ENCODE results near the gene CALM3.
A peak's percentile ranks its signal among the peaks of the same experiment; 100 is the strongest.

The CALM3 gene

DNA sequence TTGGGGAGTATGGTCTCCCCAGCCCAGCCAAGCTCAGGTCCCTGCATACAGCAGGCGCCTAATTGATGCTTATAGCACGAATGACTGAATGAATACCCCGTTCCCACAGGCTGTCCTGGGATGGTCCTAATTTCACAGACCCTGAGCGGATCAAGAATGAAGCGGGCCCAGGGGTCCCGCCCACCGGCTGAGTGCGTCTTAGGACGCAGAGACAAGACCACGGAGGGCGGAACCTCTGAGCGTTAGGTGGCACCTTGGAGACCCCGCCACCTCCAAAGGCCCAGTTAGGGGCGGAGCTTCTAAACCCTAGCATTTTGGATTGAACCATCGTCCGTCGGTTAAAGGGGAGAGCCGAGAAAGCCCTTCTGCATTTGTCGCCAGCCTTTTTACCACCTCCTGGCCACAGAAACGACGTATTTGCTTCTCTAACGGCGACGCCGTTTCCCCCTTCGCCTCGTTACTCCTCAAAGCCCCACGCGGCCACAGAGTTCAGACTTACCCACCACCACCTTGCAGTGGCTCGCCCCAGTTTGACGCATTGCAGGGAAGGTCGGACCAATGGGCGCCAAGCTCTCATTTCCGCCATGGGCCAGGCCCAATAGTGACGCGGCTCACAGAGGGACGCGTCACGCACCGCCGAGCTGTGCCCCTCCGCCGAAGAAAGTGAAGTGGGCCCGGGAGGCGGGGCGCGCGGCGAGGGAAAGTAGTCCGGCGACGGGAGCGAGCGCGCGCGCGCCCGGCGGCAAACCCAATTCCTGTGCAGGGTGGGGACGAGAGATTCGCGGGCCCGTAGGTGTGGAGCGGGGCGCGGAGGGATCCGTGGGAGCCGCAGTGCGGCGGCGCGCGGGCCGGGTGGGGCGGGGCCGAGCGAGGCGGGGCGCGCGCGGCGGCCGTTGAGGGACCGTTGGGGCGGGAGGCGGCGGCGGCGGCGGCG is 479 bp upstream of the CALM3 start:
- peak; percentile 99 for DNase-seq

DNA sequence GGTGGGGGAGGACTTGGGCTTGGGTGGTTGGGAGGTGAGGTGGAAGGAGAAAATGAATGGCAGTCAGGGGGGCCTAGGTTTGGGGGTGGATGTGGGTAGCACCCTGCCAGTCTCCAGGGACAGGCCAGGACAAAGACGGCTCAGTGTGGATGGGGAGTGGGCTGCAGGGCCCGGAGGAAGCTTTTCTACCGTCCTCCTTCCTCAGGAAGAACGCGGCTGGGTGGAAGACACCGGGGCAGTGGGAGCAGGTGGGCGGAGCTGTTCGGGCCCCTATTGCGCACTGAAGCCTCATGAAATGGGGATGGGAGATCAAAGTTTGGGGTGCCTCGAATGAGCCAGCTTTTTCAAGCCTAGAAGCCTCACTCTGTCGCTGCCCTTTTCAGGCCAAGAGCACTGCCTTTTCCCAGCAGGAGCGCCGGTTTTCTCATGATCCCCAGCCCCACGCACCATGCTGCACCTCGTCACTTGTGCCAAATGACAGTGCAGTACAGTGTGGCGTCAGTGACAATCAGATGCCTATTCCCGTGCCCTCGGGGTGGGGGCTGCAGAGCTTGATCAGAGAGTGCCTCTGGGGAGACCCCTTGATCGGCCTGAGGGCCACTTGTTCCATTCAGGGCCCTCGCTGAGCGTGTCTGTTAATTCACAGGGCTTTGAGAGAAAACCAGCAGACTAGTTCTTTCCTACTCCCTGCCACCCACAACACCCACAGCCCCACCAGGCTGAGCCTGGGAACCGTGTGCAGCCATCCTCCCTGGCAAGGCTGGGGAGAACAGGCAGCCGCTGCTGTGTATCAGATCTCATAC is 1.5 kb downstream of the CALM3 start:
- DNase-seq, result no peak

DNA sequence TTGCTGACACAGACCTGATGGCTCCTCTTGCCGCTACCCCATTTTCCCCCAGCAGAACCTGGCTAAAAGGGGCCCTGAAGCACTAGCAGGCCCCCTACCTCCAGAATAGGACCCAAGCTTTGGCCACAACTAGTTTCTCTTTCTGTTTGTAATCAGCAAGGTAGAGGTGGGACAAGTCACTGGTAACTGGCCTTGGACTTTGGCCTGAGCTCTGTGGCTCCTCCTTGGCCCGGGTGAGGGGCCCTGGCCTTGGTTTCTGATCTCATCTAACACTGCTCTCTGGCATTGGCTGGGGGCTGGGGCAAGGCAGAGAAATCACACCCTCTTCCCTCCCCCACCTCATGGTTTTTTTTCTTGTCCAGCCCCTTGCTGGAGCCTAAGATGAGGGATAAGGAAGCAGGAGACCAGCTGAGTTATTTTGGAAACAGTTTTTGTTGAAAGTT is 2.1 kb downstream of the CALM3 start:
- DNase-seq, result peak; percentile 91

DNA sequence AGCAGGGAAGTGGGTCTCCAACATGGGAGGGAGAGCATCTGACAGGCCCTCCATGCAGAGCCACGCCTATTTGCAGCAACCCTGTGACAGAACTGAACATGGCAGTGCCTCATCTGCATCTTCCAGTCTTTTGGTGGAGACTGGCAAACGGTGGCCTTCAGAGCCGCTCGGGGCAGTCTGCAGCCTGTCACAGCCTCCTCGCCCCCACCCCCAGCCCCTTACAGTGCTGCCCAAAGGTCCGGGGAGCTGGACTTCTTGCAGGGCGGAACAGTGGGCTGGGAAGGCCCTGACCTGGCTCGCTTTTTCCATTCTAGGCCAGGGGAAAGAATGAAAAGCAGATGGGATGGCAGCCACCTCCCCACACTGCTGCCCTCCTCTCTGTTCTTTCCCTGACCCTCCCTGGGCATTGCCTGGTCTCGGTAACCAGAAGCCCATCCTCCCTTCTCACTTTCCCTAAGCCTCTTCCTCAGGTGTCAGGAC is 2.7 kb downstream of the CALM3 start:
- DNase-seq, result no peak

DNA sequence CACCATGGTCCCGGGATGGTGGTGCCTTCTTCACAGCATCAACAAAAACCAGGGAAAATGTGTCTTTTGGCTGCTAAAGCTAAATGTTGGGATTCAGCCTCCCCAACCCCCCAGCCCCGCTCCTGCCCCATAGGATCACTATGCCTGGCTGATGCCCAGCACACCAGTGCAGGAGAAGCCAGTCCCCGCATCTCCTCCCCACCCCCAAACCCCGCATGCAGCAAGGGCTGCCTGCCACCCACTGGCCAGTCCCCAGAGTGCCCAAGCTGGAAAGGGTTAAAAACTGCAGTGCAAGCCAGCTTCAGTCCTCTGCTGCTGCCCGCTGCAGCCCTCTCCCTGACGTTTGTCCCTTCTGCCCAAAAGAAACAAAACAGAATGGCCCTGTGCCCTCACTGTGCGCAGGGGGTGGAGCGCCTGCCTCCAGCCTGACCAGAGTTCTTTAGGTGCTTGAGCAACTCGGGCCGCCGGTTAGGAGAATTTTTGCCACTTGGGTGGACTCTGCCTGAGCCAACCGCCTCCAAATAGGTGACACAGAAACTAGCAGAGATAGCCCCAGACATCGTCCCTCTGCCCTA is 3.7 kb downstream of the CALM3 start:
- DNase-seq, result no peak

DNA sequence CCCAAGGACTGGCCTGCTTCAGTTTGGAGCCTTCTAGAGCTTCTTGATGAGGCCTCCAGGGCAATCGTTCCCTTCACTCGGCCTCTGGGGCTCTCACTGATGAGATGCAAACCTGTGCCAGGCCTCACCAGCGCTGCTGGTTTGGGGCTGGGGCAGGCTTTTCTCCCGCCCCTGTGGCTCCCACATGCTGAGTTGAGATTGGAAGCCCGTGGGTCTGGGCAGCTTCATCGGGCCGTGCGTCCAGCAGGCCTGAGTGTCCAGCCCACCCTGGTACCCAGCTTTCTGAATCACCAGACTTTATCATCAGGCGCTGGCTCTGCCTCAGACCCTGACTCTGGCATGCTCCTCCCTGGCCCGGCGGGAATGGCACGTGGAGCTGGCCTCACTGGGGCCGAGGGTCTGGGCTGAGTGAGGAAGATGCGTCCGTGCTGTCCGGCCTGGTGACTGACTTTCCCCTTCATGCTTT is 4.3 kb downstream of the CALM3 start:
- no peak for DNase-seq

DNA sequence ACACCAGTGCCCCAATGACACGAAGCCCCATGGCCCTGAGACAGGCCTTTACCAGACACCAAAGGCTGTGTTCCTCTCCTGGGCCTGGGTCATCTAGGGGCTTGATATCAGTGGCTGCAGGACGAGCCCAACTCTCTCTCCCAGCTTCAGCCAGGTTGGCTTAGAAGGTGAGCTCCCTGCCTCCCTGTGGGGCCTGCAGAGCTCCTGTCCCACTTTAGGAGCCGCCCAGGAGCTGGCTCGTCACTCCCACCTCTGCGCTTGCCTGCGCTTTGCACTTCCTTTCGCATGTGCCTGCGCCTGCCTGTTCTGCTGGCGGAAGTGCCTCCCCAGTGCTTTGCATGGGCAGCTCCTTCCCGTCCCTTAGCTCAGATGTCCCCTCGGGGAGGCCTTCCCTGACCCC is 4.9 kb downstream of the CALM3 start:
- DNase-seq, result no peak

DNA sequence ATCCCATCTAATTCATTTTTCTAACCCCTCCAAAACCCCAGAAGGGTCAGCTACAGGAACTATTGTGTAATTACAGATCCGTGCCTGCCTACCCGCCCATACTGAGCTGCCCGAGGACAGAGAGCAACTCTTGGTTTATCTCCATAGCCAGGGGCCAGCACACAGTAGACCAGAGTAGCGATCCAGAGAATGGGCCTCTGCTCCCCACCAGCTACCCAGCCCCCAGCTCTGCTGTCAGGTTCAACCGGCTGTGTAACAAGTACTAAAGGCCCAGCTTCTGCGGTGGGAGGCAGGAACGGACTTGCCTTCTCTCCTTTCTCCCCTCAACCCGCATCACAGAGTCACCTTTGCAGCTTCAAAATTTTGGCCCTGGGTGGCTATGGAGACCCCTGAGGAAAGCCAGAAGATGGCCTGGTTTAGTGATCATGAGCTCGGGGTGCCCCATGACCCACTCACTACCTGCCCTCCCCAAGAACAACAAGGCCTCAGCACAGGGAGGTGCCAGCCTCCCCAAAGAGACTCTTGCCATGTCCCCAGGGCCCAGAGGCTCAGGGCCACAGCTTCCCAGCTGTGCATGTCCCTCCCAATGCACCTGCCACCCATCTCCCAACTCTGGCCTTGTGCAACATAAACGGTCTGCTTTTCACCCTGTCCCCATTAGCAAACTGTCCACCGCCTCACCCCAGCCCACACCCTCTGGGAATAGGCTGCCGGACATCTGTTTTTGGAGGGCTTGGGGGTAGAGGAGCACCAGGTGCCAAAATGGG is 5.7 kb downstream of the CALM3 start:
- DNase-seq, result no peak

DNA sequence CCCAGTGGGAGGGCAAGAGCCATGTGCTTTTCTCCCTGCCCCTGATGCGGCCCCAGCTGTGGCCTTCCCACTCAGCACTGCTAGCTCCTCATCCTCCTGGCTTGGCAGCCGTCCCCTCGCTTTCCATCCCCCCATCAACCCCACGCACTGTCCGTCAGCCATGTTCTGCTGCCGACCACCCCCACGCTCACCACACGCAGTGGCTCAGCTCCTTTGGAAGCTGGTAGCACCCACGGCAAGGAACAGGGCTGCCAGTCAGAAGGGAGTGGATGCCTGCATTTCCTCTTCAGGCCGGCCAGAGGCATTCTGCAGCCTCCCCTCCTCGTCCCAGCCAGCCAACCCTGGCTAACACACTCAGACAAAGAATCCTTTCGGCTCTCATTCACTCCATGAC is 6.3 kb downstream of the CALM3 start:
- no peak for DNase-seq

DNA sequence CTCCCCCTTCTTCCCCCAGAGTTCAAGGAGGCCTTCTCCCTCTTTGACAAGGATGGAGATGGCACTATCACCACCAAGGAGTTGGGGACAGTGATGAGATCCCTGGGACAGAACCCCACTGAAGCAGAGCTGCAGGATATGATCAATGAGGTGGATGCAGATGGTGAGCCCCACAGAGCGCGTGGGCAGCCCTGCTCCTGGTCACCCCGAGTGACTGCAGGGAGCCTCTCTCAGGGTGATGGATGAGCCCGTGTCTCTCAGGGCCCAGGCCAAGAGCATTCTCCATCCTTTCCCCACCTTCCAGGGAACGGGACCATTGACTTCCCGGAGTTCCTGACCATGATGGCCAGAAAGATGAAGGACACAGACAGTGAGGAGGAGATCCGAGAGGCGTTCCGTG is 7.0 kb downstream of the CALM3 start:
- DNase-seq, result no peak

DNA sequence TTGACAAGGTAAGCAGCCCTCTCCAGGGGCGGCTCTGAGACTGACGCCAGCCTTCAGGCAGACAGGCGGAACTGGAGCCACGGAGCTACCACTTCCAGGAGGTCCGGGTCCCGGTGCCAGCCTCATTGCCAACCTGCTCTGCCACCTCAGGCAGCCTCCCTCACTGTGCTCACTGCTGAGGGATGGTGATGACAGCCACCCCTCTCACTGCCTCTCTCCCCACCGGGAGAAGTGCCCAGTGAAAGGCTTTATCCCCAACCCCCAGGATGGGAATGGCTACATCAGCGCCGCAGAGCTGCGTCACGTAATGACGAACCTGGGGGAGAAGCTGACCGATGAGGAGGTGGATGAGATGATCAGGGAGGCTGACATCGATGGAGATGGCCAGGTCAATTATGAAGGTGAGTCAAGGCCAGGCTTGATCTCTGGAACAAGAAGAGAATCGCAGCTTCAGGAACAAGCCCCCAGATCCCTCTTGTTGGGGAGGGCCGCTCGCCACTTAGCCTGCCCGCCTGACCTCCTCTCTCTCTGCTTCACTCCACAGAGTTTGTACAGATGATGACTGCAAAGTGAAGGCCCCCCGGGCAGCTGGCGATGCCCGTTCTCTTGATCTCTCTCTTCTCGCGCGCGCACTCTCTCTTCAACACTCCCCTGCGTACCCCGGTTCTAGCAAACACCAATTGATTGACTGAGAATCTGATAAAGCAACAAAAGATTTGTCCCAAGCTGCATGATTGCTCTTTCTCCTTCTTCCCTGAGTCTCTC is 7.6 kb downstream of the CALM3 start:
- no peak for DNase-seq

DNA sequence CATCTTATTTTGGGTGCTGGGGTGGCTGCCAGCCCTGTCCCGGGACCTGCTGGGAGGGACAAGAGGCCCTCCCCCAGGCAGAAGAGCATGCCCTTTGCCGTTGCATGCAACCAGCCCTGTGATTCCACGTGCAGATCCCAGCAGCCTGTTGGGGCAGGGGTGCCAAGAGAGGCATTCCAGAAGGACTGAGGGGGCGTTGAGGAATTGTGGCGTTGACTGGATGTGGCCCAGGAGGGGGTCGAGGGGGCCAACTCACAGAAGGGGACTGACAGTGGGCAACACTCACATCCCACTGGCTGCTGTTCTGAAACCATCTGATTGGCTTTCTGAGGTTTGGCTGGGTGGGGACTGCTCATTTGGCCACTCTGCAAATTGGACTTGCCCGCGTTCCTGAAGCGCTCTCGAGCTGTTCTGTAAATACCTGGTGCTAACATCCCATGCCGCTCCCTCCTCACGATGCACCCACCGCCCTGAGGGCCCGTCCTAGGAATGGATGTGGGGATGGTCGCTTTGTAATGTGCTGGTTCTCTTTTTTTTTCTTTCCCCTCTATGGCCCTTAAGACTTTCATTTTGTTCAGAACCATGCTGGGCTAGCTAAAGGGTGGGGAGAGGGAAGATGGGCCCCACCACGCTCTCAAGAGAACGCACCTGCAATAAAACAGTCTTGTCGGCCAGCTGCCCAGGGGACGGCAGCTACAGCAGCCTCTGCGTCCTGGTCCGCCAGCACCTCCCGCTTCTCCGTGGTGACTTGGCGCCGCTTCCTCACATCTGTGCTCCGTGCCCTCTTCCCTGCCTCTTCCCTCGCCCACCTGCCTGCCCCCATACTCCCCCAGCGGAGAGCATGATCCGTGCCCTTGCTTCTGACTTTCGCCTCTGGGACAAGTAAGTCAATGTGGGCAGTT is 8.6 kb downstream of the CALM3 start:
- DNase-seq, result no peak

DNA sequence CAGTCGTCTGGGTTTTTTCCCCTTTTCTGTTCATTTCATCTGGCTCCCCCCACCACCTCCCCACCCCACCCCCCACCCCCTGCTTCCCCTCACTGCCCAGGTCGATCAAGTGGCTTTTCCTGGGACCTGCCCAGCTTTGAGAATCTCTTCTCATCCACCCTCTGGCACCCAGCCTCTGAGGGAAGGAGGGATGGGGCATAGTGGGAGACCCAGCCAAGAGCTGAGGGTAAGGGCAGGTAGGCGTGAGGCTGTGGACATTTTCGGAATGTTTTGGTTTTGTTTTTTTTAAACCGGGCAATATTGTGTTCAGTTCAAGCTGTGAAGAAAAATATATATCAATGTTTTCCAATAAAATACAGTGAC is 9.3 kb downstream of the CALM3 start:
- no peak for DNase-seq

DNA sequence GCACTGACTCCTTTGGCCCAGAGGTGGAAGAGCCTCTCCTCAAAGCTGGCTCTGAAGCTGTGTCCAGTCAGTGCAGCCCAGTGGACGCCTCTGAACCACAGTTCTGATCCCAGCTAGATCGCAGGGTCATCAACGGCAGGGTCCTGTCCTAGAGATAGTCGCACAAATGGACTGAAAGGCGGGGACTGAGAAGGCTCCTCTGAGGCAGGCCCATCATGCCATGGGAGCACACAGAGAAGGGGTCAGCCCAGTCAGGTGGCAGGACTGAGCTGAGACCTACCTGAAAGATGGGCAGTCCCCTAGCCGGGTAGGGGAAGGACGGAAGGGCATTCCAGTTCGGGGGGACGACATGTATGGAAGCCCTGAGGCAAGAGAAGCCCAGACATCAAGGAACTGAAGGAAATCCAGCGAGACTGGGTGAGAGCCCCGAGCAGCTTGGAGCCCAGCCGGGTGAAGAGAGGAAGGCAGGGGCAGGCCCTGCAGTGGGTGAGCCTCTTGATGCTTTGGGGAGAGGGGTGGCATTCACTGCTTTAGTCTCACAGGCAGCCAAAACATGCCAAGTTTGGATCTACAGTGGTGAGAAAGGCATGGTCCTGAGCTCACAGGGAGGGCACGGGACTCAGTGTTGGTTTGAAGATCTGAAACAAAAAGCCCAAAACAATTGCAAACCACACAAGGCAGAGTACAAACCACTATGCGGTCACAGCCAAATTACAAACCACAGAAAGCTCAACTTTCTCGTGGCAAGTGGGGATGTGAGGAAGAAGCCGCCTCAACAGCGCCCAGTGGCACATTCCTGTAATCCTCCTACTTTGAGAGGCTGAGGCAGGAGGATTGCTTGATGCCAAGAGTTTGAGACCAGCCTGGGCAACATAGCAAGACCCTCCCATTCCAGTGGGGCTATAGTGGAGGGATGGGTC is 10.0 kb downstream of the CALM3 start:
- DNase-seq, result peak; percentile 82

DNA sequence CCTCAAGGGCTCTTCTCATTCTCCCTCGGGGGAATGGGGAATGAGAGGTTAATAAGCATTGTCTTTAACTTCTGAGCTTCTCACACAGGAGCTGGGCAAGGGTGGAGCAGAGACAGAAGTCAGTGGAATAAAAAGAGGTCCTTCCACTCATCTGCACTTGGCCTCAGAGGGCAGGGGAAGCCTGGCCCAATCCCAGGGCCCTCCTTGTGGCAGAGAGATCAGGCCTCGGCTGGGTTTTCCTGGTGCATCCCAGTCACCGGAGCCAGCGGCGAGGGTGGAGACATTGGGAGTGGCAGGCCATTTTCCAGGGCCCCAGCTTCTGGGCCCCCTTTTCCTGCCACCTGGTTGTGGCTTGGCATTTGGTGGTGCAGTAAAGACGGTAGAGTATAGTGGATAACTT is 10.6 kb downstream of the CALM3 start:
- DNase-seq, result no peak

DNA sequence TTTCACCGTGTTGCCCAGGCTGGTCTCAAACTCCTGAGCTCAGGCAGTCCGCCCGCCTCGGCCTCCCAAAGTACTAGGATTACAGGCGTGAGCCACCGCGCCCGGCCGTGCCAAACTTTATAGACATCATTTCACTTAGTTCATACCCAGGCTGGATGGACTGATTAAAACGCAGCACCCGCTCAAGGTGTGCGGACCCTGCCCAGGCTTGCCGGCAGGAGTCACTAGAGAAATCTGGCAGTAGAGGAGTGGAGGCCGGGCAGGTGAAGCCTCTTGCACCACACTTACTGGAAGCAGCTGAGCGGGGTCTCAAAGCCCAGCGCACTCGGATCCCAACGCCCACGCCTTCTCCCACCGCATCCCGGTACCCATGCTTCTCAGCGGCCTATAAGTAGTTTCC is 12.4 kb downstream of the CALM3 start:
- DNase-seq, result no peak

DNA sequence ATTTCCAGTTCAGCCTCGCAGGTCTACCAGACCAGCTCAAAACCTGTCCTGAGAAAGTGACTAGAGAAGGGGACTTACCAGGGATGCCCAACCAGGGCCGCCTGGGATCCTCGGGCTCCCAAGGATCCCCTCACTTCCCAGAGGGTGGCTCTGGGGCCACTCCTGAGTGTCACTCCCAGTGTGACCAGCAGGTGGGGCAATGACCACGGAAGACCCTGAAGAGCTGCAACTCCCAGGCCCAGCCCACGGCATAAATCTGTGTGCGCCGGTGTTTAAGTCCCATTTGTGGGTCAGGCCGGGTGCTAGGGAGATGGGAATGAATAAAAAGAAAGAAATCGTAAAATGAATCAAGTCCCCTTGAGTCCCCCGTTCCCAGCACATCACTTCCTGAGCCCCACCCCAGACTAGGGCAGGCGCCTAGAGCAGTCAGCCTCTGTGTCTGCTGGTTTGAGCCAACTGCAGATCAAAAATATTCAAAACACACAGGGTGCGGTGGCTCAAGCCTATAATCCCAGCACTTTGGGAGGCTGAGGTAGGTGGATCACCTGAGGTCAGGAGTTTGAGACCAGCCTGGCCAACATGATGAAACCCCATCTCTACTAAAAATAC is 13.1 kb downstream of the CALM3 start:
- DNase-seq, result peak; percentile 90

DNA sequence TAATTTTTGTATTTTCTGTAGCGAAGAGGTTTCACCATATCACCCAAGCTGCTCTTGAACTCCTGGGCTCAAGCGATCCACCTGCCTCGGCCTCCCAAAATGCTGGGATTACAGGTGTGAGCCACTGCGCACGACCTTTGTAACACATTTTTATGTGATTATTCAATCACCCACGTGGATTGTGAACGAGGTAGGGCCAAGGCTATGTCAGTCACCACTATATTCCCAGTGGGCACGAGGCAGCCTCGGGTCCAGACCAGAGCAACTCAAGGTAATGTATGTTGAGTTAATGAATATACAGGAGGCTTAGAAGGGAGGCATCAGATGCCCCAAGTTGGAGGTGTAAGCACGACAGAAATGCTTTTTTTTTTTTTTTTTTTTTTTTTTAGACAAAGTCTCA is 14.8 kb downstream of the CALM3 start:
- DNase-seq, result no peak

DNA sequence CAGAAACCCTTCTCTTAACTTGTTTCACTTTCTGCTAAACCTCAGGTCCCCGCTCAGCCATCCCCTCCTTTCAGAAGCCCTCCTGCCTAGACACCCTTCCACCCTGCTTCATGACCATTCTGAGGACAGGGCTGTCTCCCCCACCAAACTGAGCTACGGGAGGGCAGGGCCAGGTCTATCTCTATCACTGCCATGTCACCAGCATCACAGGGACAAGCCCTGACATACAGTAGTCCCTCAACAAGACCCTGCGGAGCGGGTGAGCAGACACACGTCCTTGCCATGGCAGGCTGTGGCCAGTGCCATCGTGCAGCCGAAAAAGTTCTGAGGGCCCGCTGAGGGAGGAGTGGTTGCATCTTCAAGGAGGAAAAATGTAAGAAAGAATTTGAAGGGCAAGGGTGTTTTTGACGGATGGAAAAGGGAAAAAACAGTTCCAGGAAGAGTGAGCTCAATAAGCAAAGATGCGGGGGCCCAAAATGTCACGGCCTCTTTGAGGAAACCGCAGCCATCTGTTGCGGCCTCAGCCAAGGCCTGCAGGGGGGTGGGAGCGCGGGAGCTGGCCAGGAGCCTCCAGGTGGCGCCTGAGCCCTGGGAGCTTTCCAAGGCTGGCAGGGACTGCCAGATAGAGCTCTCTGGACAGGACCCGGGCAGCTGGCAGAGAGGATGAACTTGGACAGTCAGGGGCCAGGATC is 15.6 kb downstream of the CALM3 start:
- peak; percentile 79 for DNase-seq
